Measurements from ENCODE around the gene SMIM34.
"Not testable (repeated sequence)": the region's sequence is repeated elsewhere in the genome, so short reads cannot be mapped to it uniquely, and the experiment has no call there.

SMIM34 gene

GRCh38 chr21:34423805-34424204 lies at the start of gene SMIM34:
Gene SMIM34 (minus strand): TSS chr21:34423951. CDS start chr21:34423839, 112 bp downstream.
- DNase-seq (ENCODE audit: low spot score): not testable (repeated sequence)

GRCh38 chr21:34467333-34467732 lies 43.6 kb upstream of the SMIM34 start:
- not testable (repeated sequence) for DNase-seq (ENCODE audit: low spot score)

GRCh38 chr21:34459426-34459825 lies 35.7 kb upstream of the SMIM34 start:
- not testable (repeated sequence) for DNase-seq (ENCODE audit: low spot score)

GRCh38 chr21:34458266-34458665 lies 34.5 kb upstream of the SMIM34 start:
- DNase-seq (ENCODE audit: low spot score): not testable (repeated sequence)

- not testable (repeated sequence) for DNase-seq (ENCODE audit: low spot score)
Measured at GRCh38 chr21:34456180-34456579, 32.4 kb upstream of the SMIM34 start.

GRCh38 chr21:34455628-34456027 lies 31.9 kb upstream of the SMIM34 start:
- not testable (repeated sequence) for DNase-seq (ENCODE audit: low spot score)

GRCh38 chr21:34447018-34447417 lies 23.3 kb upstream of the SMIM34 start:
- not testable (repeated sequence) for DNase-seq (ENCODE audit: low spot score)

GRCh38 chr21:34443486-34443885 lies 19.7 kb upstream of the SMIM34 start:
- DNase-seq (ENCODE audit: low spot score): not testable (repeated sequence)

- DNase-seq (ENCODE audit: low spot score): not testable (repeated sequence)
Measured at GRCh38 chr21:34429710-34430109, 6.0 kb upstream of the SMIM34 start.

GRCh38 chr21:34428441-34428840 lies 4.7 kb upstream of the SMIM34 start:
- not testable (repeated sequence) for DNase-seq (ENCODE audit: low spot score)

- not testable (repeated sequence) for DNase-seq (ENCODE audit: low spot score)
Measured at GRCh38 chr21:34427339-34427738, 3.6 kb upstream of the SMIM34 start.

GRCh38 chr21:34417448-34418077 lies 6.2 kb downstream of the SMIM34 start:
- not testable (repeated sequence) for DNase-seq (ENCODE audit: low spot score)

GRCh38 chr21:34407294-34407693 lies 16.5 kb downstream of the SMIM34 start:
- DNase-seq (ENCODE audit: low spot score): not testable (repeated sequence)

GRCh38 chr21:34406676-34407075 lies 17.1 kb downstream of the SMIM34 start:
- DNase-seq (ENCODE audit: low spot score): not testable (repeated sequence)

GRCh38 chr21:34406102-34406501 lies 17.6 kb downstream of the SMIM34 start:
- DNase-seq (ENCODE audit: low spot score): not testable (repeated sequence)

- DNase-seq (ENCODE audit: low spot score): not testable (repeated sequence)
Measured at GRCh38 chr21:34405686-34406085, 18.1 kb downstream of the SMIM34 start.

- DNase-seq (ENCODE audit: low spot score): not testable (repeated sequence)
Measured at GRCh38 chr21:34404742-34405141, 19.0 kb downstream of the SMIM34 start.

GRCh38 chr21:34400522-34400921 lies 23.2 kb downstream of the SMIM34 start:
- not testable (repeated sequence) for DNase-seq (ENCODE audit: low spot score)

GRCh38 chr21:34383724-34384415 lies 39.9 kb downstream of the SMIM34 start:
- DNase-seq (ENCODE audit: low spot score): not testable (repeated sequence)

- DNase-seq (ENCODE audit: low spot score): not testable (repeated sequence)
Measured at GRCh38 chr21:34383138-34383537, 40.6 kb downstream of the SMIM34 start.

GRCh38 chr21:34375619-34375972 lies 48.2 kb downstream of the SMIM34 start:
- DNase-seq (ENCODE audit: low spot score): not testable (repeated sequence)

GRCh38 chr21:34374940-34375618 lies 48.7 kb downstream of the SMIM34 start, which contains the start of gene SMIM11:
Gene SMIM11 (plus strand): TSS chr21:34375507. CDS start chr21:34379505, 3,998 bp downstream.
- not testable (repeated sequence) for DNase-seq (ENCODE audit: low spot score)

- not testable (repeated sequence) for DNase-seq (ENCODE audit: low spot score)
Measured at GRCh38 chr21:34374462-34374861, 49.3 kb downstream of the SMIM34 start.
